ENCODE measurements around the gene FGFR3. TPM values are rescaled to one million over a fixed set of nuclear protein-coding genes. Genes with fewer than 3 reads are reported as not detected.

FGFR3 gene
- total RNA-seq, 1 experiment from 2014 or later: 34.3 TPM

GRCh38 chr4:1787411-1788077, 5.5 kb upstream of the FGFR3 start:
- Mint-ChIP-seq H3K27me3 (ENCODE audit: unreplicated experiment) (no peaks in the 10 kb centered on the region), H3K36me3 (ENCODE audit: insufficient read depth, unreplicated experiment) (no peaks in the 10 kb centered on the region), H3K4me1 (ENCODE audit: low read depth, unreplicated experiment) (no peaks in the 10 kb centered on the region), H3K27ac (ENCODE audit: unreplicated experiment) (no peak overlapping the region), H3K4me3 (ENCODE audit: low read depth, unreplicated experiment) (no peak overlapping the region), H3K9me3 (ENCODE audit: low read depth, unreplicated experiment) (no peaks in the 10 kb centered on the region)
- BruUV-seq (replicated peaks): no TSS peak
- DNase-seq: no peak
- intact Hi-C loops (cut with micrococcal nuclease; ENCODE audit: unreplicated experiment): no loop called here
- CTCF ChIA-PET: no interaction called here
- no peak for TF ChIP-seq CTCF (IDR thresholded peaks at IDR 0.05; ENCODE audit: unreplicated experiment)

GRCh38 chr4:1788254-1788973, 4.7 kb upstream of the FGFR3 start:
- H3K4me1 Mint-ChIP-seq (ENCODE audit: low read depth, unreplicated experiment): no peaks in the 10 kb centered on the region
- no peaks in the 10 kb centered on the region for H3K27me3 Mint-ChIP-seq (ENCODE audit: unreplicated experiment)
- H3K4me3 Mint-ChIP-seq (ENCODE audit: low read depth, unreplicated experiment): no peak overlapping the region
- CTCF ChIA-PET: interaction anchor here (0.6 kb wide), 1 partner anchor 432 kb away, joined by 3 read pairs; no protein-coding TSS in a partner anchor
- no TSS peak for BruUV-seq (replicated peaks)
- TF ChIP-seq CTCF (IDR thresholded peaks at IDR 0.05; ENCODE audit: unreplicated experiment): no peak
- H3K36me3 Mint-ChIP-seq (ENCODE audit: insufficient read depth, unreplicated experiment): no peaks in the 10 kb centered on the region
- no peak for DNase-seq
- H3K9me3 Mint-ChIP-seq (ENCODE audit: low read depth, unreplicated experiment): no peaks in the 10 kb centered on the region
- intact Hi-C loops (cut with micrococcal nuclease; ENCODE audit: unreplicated experiment): no loop called here
- no peak overlapping the region for H3K27ac Mint-ChIP-seq (ENCODE audit: unreplicated experiment)

GRCh38 chr4:1789552-1789951, 3.5 kb upstream of the FGFR3 start:
- intact Hi-C loops (cut with micrococcal nuclease; ENCODE audit: unreplicated experiment): no loop called here
- DNase-seq: no peak
- no peak overlapping the region for H3K27ac Mint-ChIP-seq (ENCODE audit: unreplicated experiment)
- H3K27me3 Mint-ChIP-seq (ENCODE audit: unreplicated experiment): no peaks in the 10 kb centered on the region
- TF ChIP-seq CTCF (IDR thresholded peaks at IDR 0.05; ENCODE audit: unreplicated experiment): no peak
- H3K4me1 Mint-ChIP-seq (ENCODE audit: low read depth, unreplicated experiment): no peaks in the 10 kb centered on the region
- H3K36me3 Mint-ChIP-seq (ENCODE audit: insufficient read depth, unreplicated experiment): no peaks in the 10 kb centered on the region
- H3K4me3 Mint-ChIP-seq (ENCODE audit: low read depth, unreplicated experiment): no peak overlapping the region
- BruUV-seq (replicated peaks): no TSS peak
- CTCF ChIA-PET: no interaction called here
- H3K9me3 Mint-ChIP-seq (ENCODE audit: low read depth, unreplicated experiment): no peaks in the 10 kb centered on the region

GRCh38 chr4:1790005-1790404, 3.1 kb upstream of the FGFR3 start:
- H3K36me3 Mint-ChIP-seq (ENCODE audit: insufficient read depth, unreplicated experiment): no peaks in the 10 kb centered on the region
- no peak for DNase-seq
- H3K27me3 Mint-ChIP-seq (ENCODE audit: unreplicated experiment): no peaks in the 10 kb centered on the region
- H3K9me3 Mint-ChIP-seq (ENCODE audit: low read depth, unreplicated experiment): no peaks in the 10 kb centered on the region
- H3K27ac Mint-ChIP-seq (ENCODE audit: unreplicated experiment): no peak overlapping the region
- no peak for TF ChIP-seq CTCF (IDR thresholded peaks at IDR 0.05; ENCODE audit: unreplicated experiment)
- CTCF ChIA-PET: no interaction called here
- intact Hi-C loops (cut with micrococcal nuclease; ENCODE audit: unreplicated experiment): no loop called here
- no peaks in the 10 kb centered on the region for H3K4me1 Mint-ChIP-seq (ENCODE audit: low read depth, unreplicated experiment)
- BruUV-seq (replicated peaks): no TSS peak
- no peak overlapping the region for H3K4me3 Mint-ChIP-seq (ENCODE audit: low read depth, unreplicated experiment)

Data from Calu3 (cell line).